ENCODE results near the gene ST6GAL1. TPM values are rescaled to one million over a fixed set of nuclear protein-coding genes. Genes with fewer than 3 reads are reported as not detected.

ST6GAL1 gene
- polyA plus RNA-seq, 3 donors = 19.0 to 24.4 (median 20.5) TPM

- Histone ChIP-seq H3K27me3 (ENCODE audit: control insufficient read depth in 2 of 2, insufficient read depth in 2 of 2, low read length in 2 of 2) (no peaks in the 10 kb centered on the region), H3K4me2 (replicated peaks; ENCODE audit: extremely low read depth, low read length, poor library complexity, severe bottlenecking) (peak overlapping the region; percentile 81), H3K9ac (ENCODE audit: insufficient read depth, low read length, poor library complexity, severe bottlenecking) (peak overlapping the region; percentile 58), H3K79me2 (ENCODE audit: insufficient read depth, low read length) (peaks cover 10% of the 10 kb centered on the region), H3K9me3 (replicated peaks in 1 of 2; ENCODE audit: control insufficient read depth in 1 of 2, insufficient read depth in 1 of 2, low read length in 2 of 2) (no peaks in the 10 kb centered on the region), H3K36me3 (replicated peaks in 1 of 2; ENCODE audit: control insufficient read depth in 1 of 2, insufficient read depth in 2 of 2, low read length in 2 of 2) (peaks cover 0 to 16% of the 10 kb centered on the region in 2 donors), H4K20me1 (ENCODE audit: insufficient read depth, low read length) (no peaks in the 10 kb centered on the region), H3K27ac (ENCODE audit: low read depth in 1 of 2, low read length in 2 of 2) (peak overlapping the region; percentile 87 to 89), H2AFZ (ENCODE audit: insufficient read depth, low read depth, low read length, poor library complexity, severe bottlenecking) (peak overlapping the region; percentile 55), H3K4me1 (ENCODE audit: control insufficient read depth in 1 of 2, insufficient read depth in 2 of 2, low read length in 2 of 2) (peaks cover 44 to 45% of the 10 kb centered on the region in 2 donors), H3K4me3 (replicated peaks in 1 of 3; ENCODE audit: low read depth in 2 of 3, low read length in 3 of 3) (peak overlapping the region; percentile 28 to 74 (median 36))
- H3K27ac Mint-ChIP-seq = peak overlapping the region; percentile 87 to 98 (median 94)
- peaks cover 28 to 29% of the 10 kb centered on the region in 2 donors for H3K36me3 Mint-ChIP-seq
- intact Hi-C loops (cut with micrococcal nuclease) = no loop called here
- peaks cover 0 to 3% (median 1%) of the 10 kb centered on the region in 7 donors for H3K9me3 Mint-ChIP-seq
- peak overlapping the region; percentile 72 to 91 for H3K4me3 Mint-ChIP-seq
- H3K27me3 Mint-ChIP-seq (ENCODE audit: low read depth in 3 of 3) = peaks cover 0 to 1% (median 0%) of the 10 kb centered on the region in 3 donors
- DNase-seq = peak; percentile 68 to 82 (median 82)
- WGBS (ENCODE audit: insufficient coverage) = 0% methylated on average over 8 of the region's 14 CpGs
- H3K4me1 Mint-ChIP-seq = peaks cover 56% of the 10 kb centered on the region
- TF ChIP-seq CTCF (IDR thresholded peaks at IDR 0.05) = no peak
Measured at GRCh38 chr3:186985661-186986364, 55.5 kb downstream of the ST6GAL1 start.

GRCh38 chr3:186986406-186986805, 56.1 kb downstream of the ST6GAL1 start:
- Mint-ChIP-seq H3K27ac (peak overlapping the region; percentile 87 to 98 (median 94)), H3K4me1 (peaks cover 62% of the 10 kb centered on the region), H3K27me3 (ENCODE audit: low read depth in 3 of 3) (peaks cover 0 to 2% (median 0%) of the 10 kb centered on the region in 3 donors), H3K4me3 (peak overlapping the region; percentile 56 to 65), H3K36me3 (peaks cover 31 to 32% of the 10 kb centered on the region in 2 donors), H3K9me3 (peaks cover 0 to 3% (median 1%) of the 10 kb centered on the region in 7 donors)
- Histone ChIP-seq H3K27me3 (ENCODE audit: control insufficient read depth in 2 of 2, insufficient read depth in 2 of 2, low read length in 2 of 2) (no peaks in the 10 kb centered on the region), H4K20me1 (ENCODE audit: insufficient read depth, low read length) (no peaks in the 10 kb centered on the region), H3K4me1 (ENCODE audit: control insufficient read depth in 1 of 2, insufficient read depth in 2 of 2, low read length in 2 of 2) (peaks cover 48 to 51% of the 10 kb centered on the region in 2 donors), H3K36me3 (replicated peaks in 1 of 2; ENCODE audit: control insufficient read depth in 1 of 2, insufficient read depth in 2 of 2, low read length in 2 of 2) (peaks cover 3 to 18% of the 10 kb centered on the region in 2 donors), H3K27ac (ENCODE audit: low read depth in 1 of 2, low read length in 2 of 2) (peak overlapping the region; percentile 82 to 89), H3K79me2 (ENCODE audit: insufficient read depth, low read length) (peaks cover 16% of the 10 kb centered on the region), H3K9me3 (replicated peaks in 1 of 2; ENCODE audit: control insufficient read depth in 1 of 2, insufficient read depth in 1 of 2, low read length in 2 of 2) (no peaks in the 10 kb centered on the region), H3K4me2 (replicated peaks; ENCODE audit: extremely low read depth, low read length, poor library complexity, severe bottlenecking) (peak overlapping the region; percentile 81), H2AFZ (ENCODE audit: insufficient read depth, low read depth, low read length, poor library complexity, severe bottlenecking) (no peak overlapping the region), H3K9ac (ENCODE audit: insufficient read depth, low read length, poor library complexity, severe bottlenecking) (no peak overlapping the region), H3K4me3 (replicated peaks in 1 of 3; ENCODE audit: low read depth in 2 of 3, low read length in 3 of 3) (peak overlapping the region in 1 of 3 experiments; percentile 74)
- intact Hi-C loops (cut with micrococcal nuclease) = no loop called here
- DNase-seq = no peak
- WGBS (ENCODE audit: insufficient coverage) = 82% methylated on average over 3 of the region's 8 CpGs
- no peak for TF ChIP-seq CTCF (IDR thresholded peaks at IDR 0.05)
